HepG2 (cell line): ENCODE measurements around the gene EYA3. TPM values are rescaled to one million over a fixed set of nuclear protein-coding genes. Genes with fewer than 3 reads are reported as not detected.

ENCODE experiments used
- ATAC-seq: fragments of 200-7000 bp; cut with Tn5 transposase; 3 replicates; pipeline ENCODE4 v1.9.1; 2020; ENCODE audit warnings: mild to moderate bottlenecking, moderate library complexity
- BruUV-seq: library from RNA; stranded (reverse); fragments of 400-500 nt; replicated peaks from 2 replicates; lab custom pipeline; 2021; lab: Mats Ljungman, UMichigan
- CTCF ChIA-PET: fragments of 300-600 bp; formaldehyde crosslinking; extraction: SDS; loops from one replicate; lab custom pipeline; 2021; ENCODE audit warnings: low total read pairs, inconsistent platforms, low intra/inter-chr PET ratio; lab: Yijun Ruan, JAX
- POLR2A ChIA-PET: fragments of 350-600 bp; sonication (Branson Sonifier 250); formaldehyde crosslinking; loops from one replicate; lab custom pipeline; 2020; ENCODE audit warnings: antibody characterized with exemption, inconsistent platforms; lab: Yijun Ruan, JAX
- DNase-seq: peaks from one replicate; pipeline ENCODE4 v3.0.0-alpha.2; 2015; ENCODE audit warnings: low spot score
- FAIRE-seq: peaks from 3 replicates; lab custom pipeline; 2011; peaks lifted over from hg19 to GRCh38; lab: Jason Lieb, UNC
- H2AFZ ChIP-seq: one replicate; pipeline ENCODE4 v1.6.1; 2011; ENCODE audit warnings: low read length, inconsistent platforms
- H3K27ac ChIP-seq: fragments of 300-600 bp; 3 replicates; pipeline ENCODE4 v1.8.0; 2011; ENCODE audit warnings: mixed run types, mild to moderate bottlenecking, mixed read lengths, low read length, inconsistent platforms; ENCODE audit not compliant: insufficient read depth; ENCODE audit errors: extremely low read length
- H3K27me3 ChIP-seq, 2 experiments: fragments of 200-600 bp in 1 of 2; 2 replicates in 1 of 2; 3 replicates in 1 of 2; pipeline versions ENCODE4 v1.6.0 to v1.8.0; 2011; ENCODE audit warnings: low read length in 2 of 2, mild to moderate bottlenecking in 2 of 2, moderate library complexity in 2 of 2, inconsistent platforms in 1 of 2; ENCODE audit not compliant: insufficient read depth in 2 of 2, control insufficient read depth in 1 of 2
- H3K36me3 ChIP-seq, 2 experiments: fragments of 200-600 bp in 1 of 2; replicated peaks in 1 of 2; 2 replicates in 1 of 2; 3 replicates in 1 of 2; pipeline versions ENCODE4 v1.5.1 to v1.8.0; 2011; ENCODE audit warnings: low read length in 2 of 2, inconsistent platforms in 1 of 2; ENCODE audit not compliant: insufficient read depth in 2 of 2, control insufficient read depth in 1 of 2
- H3K4me1 ChIP-seq: 2 replicates; pipeline ENCODE4 v1.5.1; 2012; ENCODE audit warnings: low read length, inconsistent platforms; ENCODE audit not compliant: insufficient read depth
- H3K4me2 ChIP-seq: 2 replicates; pipeline ENCODE4 v1.6.0; 2011; ENCODE audit warnings: low read depth, low read length, inconsistent platforms
- H3K4me3 ChIP-seq, 3 experiments: fragments of 200-600 bp in 1 of 3; sonication (generic), shearing (Covaris generic) in 1 of 3; replicated peaks in 1 of 3; 2 replicates each; pipeline ENCODE4 v1.5.1; 2011 to 2016; ENCODE audit warnings: low read length in 3 of 3, inconsistent platforms in 2 of 3, low read depth in 2 of 3, mild to moderate bottlenecking in 2 of 3, control low read depth in 1 of 3, mixed read lengths in 1 of 3; ENCODE audit not compliant: insufficient read depth in 1 of 3
- H3K79me2 ChIP-seq: one replicate; pipeline ENCODE4 v1.6.1; 2011; ENCODE audit warnings: low read length, inconsistent platforms; ENCODE audit not compliant: insufficient read depth
- H3K9ac ChIP-seq: 2 replicates; pipeline ENCODE4 v1.6.0; 2011; ENCODE audit warnings: mild to moderate bottlenecking, low read depth, low read length, inconsistent platforms; ENCODE audit not compliant: insufficient read depth
- H3K9me3 ChIP-seq: 2 replicates; pipeline ENCODE4 v1.5.1; 2012; ENCODE audit warnings: mild to moderate bottlenecking, low read length
- H4K20me1 ChIP-seq: 2 replicates; pipeline ENCODE4 v1.6.0; 2011; ENCODE audit warnings: inconsistent platforms, mild to moderate bottlenecking, low read length, moderate library complexity; ENCODE audit not compliant: insufficient read depth
- CEBPB ChIP-seq: IDR thresholded peaks from 2 replicates; pipeline ENCODE4 v1.6.1; 2011; ENCODE audit warnings: low read depth, low read length, improper control_type of control experiment, borderline replicate concordance
- CEBPG ChIP-seq: IDR thresholded peaks from 2 replicates; pipeline ENCODE4 v1.6.1; 2016
- LBX2 ChIP-seq: sonication (generic); formaldehyde crosslinking; IDR thresholded peaks from 2 replicates; pipeline ENCODE4 v1.5.0; 2020; ENCODE audit warnings: missing genetic modification reagents, mild to moderate bottlenecking, borderline replicate concordance
- ZNF775 ChIP-seq: sonication (generic); formaldehyde crosslinking; IDR thresholded peaks from 2 replicates; pipeline ENCODE4 v1.4.0; 2020; ENCODE audit warnings: missing genetic modification reagents, mild to moderate bottlenecking, moderate library complexity, borderline replicate concordance
- WGBS: methylation state at CpG from one replicate; pipeline ENCODE4 v1.1.6; 2017; ENCODE audit warnings: low lambda C conversion rate; 5-methylcytosine and 5-hydroxymethylcytosine counted together
- in situ Hi-C: cut with HindIII; loops from 2 replicates; pipeline ENCODE4 v1.10.0; 2017; ENCODE audit warnings: low pct_unique_long_range_greater_than_20kb; ENCODE audit not compliant: extremely low pct_ligation_motif_present
- intact Hi-C: fragments of 100-400 bp; cut with micrococcal nuclease; formaldehyde crosslinking; loops from one replicate; pipeline ENCODE4 v1.10.0; 2022; ENCODE audit not compliant: unreplicated experiment
- polyA plus RNA-seq, 8 experiments: library from polyadenylated mRNA; depleted of rRNA in 3 of 8; stranded (reverse) in 7 of 8; unstranded in 1 of 8; fragments of >200 nt; fragmentation: Illumina TruSeq in 4 of 8; extraction: Trizol in 4 of 8; gene quantifications; 2 replicates each; pipeline versions ENCODE4 v1.2.1 to v1.2.3, GENCODE V29; 2011 to 2016; ENCODE audit warnings: low read depth in 4 of 8, missing spikeins in 1 of 8, mixed read lengths in 1 of 8; ENCODE audit not compliant: insufficient read depth in 1 of 8
- total RNA-seq, 5 experiments: library from RNA; depleted of rRNA; stranded (reverse); fragments of >200 nt; fragmentation: Illumina TruSeq; extraction: Trizol; gene quantifications; 2 replicates each; pipeline ENCODE4 v1.2.3, GENCODE V29; 2016; ENCODE audit warnings: low read depth in 1 of 5
- TF ChIP-seq, protein P1 (sequence below): sonication (generic); formaldehyde crosslinking; IDR thresholded peaks from 2 replicates; pipeline ENCODE4 v1.4.0; 2020; ENCODE audit warnings: missing genetic modification reagents

EYA3 gene
- total and polyA plus RNA-seq, 2 of the 13 experiments (the other 11 are each of a cell fraction or from before 2014, with no cell fraction given): 13.9 to 19.7 TPM

DNA sequence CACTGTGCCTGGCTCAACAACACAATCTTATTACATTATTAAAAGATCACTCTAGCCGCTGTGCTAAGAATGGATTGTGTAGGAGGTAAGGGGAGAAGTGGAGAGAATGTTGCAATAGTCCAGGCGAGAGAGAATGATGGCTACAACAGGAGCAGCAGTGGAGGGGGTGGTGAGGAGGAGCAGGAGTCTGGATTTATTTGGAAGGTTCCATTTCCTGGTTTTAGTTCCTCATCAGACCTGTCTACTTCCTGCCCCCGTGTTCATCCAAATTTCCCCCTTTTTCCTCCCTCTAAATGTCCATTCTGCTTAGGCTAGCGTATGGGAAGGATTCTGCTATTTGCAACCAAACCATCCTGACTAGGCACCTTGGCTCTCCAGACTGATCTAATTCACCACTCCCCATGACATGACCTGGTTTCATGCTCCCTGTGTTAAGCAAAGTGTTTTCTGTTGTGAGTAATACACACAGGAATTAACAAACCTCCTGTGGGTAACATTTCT lies 35.1 kb upstream of the EYA3 start:
- no peak overlapping the region for H3K4me3 ChIP-seq
- in situ Hi-C loops: no loop called here
- no peak for FAIRE-seq

DNA sequence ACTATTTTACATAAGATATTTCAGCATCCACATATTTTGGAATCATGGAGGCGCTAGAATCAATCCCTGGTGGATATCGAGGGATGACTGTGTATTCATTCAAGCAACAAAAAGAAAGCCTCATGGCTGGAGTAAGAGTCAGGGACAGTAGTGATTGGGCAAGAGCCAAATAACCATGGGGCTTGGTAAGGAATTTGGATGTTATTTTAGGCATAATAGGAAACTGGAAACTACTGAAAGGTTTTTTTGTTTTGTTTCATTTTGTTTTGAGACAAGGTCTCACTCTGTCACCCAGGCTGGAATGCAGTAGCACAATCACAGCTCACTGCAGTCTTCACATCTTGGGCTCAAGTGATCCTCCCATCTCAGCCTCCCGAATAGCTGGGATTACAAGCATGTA lies 33.8 kb upstream of the EYA3 start:
- no peak overlapping the region for H3K4me3 ChIP-seq
- intact Hi-C loops (no loop called here), in situ Hi-C loops (no loop called here)
- BruUV-seq: no TSS peak
- no peak for DNase-seq
- no peaks in the 10 kb centered on the region for H4K20me1 ChIP-seq
- no peak for FAIRE-seq
- ChIA-PET POLR2A (interaction anchor here (0.7 kb wide), 1 partner anchor 17 kb away, joined by 3 read pairs; no protein-coding TSS in a partner anchor), CTCF (no interaction called here)
- H3K4me2 ChIP-seq: no peak overlapping the region
- no peak for ATAC-seq
- H2AFZ ChIP-seq: no peak overlapping the region
- no peaks in the 10 kb centered on the region for H3K79me2 ChIP-seq
- peaks cover 0 to 7% of the 10 kb centered on the region in 2 experiments; a peak in 1 of 5 replicates for H3K27me3 ChIP-seq
- H3K27ac ChIP-seq: no peak overlapping the region
- H3K4me1 ChIP-seq: peaks cover 12% of the 10 kb centered on the region
- H3K9ac ChIP-seq: no peak overlapping the region
- 42% methylated on average over 3 of the region's 3 CpGs for WGBS
- H3K36me3 ChIP-seq: no peaks in the 10 kb centered on the region
- no peaks in the 10 kb centered on the region for H3K9me3 ChIP-seq
- TF ChIP-seq, protein P1, sequence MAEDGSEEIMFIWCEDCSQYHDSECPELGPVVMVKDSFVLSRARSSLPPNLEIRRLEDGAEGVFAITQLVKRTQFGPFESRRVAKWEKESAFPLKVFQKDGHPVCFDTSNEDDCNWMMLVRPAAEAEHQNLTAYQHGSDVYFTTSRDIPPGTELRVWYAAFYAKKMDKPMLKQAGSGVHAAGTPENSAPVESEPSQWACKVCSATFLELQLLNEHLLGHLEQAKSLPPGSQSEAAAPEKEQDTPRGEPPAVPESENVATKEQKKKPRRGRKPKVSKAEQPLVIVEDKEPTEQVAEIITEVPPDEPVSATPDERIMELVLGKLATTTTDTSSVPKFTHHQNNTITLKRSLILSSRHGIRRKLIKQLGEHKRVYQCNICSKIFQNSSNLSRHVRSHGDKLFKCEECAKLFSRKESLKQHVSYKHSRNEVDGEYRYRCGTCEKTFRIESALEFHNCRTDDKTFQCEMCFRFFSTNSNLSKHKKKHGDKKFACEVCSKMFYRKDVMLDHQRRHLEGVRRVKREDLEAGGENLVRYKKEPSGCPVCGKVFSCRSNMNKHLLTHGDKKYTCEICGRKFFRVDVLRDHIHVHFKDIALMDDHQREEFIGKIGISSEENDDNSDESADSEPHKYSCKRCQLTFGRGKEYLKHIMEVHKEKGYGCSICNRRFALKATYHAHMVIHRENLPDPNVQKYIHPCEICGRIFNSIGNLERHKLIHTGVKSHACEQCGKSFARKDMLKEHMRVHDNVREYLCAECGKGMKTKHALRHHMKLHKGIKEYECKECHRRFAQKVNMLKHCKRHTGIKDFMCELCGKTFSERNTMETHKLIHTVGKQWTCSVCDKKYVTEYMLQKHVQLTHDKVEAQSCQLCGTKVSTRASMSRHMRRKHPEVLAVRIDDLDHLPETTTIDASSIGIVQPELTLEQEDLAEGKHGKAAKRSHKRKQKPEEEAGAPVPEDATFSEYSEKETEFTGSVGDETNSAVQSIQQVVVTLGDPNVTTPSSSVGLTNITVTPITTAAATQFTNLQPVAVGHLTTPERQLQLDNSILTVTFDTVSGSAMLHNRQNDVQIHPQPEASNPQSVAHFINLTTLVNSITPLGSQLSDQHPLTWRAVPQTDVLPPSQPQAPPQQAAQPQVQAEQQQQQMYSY (CRISPR knock-in tag): no peak
- TF ChIP-seq ZNF775 (CRISPR knock-in tag): no peak

More for the DNA sequence above, 35.1 kb upstream of the EYA3 start:
- Histone ChIP-seq H3K79me2 (no peaks in the 10 kb centered on the region), H2AFZ (peak overlapping the region; percentile 85), H3K9ac (no peak overlapping the region), H3K9me3 (no peaks in the 10 kb centered on the region), H3K36me3 (no peaks in the 10 kb centered on the region), H3K4me2 (peak overlapping the region; percentile 68), H3K27me3 (peaks cover 0 to 7% of the 10 kb centered on the region in 2 experiments; a peak in 1 of 5 replicates), H4K20me1 (no peaks in the 10 kb centered on the region), H3K27ac (no peak overlapping the region), H3K4me1 (peaks cover 12% of the 10 kb centered on the region)
- TF ChIP-seq CEBPB (peak; percentile 79; the same call in 1 of the 2 replicates), ZNF775 (CRISPR knock-in tag) (0 out of 2 replicates have a peak, but pooled peaks have one; percentile 57), LBX2 (no peak), CEBPG (CRISPR knock-in tag) (peak; percentile 60; the same call in 1 of the 2 replicates)
- ChIA-PET POLR2A (no interaction called here), CTCF (no interaction called here)
- intact Hi-C loops: no loop called here
- no peak for DNase-seq
- 9% methylated on average over 4 of the region's 4 CpGs for WGBS
- no TSS peak for BruUV-seq
- ATAC-seq: peak; percentile 50; the same call in 2 of the 3 replicates
